ENCODE measurements around the gene LYZL1.

- TF ChIP-seq ATF3 (IDR thresholded peaks at IDR 0.05) = no peak
- no peak for TF ChIP-seq ATF3 (CRISPR knock-in tag; conservative IDR thresholded peaks at IDR 0.05)
- no peak for TF ChIP-seq CTCF (IDR thresholded peaks at IDR 0.05 in 2 of 3, conservative IDR thresholded peaks at IDR 0.05 in 1 of 3; ENCODE audit: insufficient read depth in 2 of 3, low read depth in 1 of 3, low read length in 3 of 3)
Observed at GRCh38 chr10:29279779-29280487, 8.9 kb upstream of the LYZL1 start.
